Left lung (tissue), 10 donors: ENCODE data around the gene ZC3H12C. TPM values are rescaled to one million over a fixed set of nuclear protein-coding genes. Genes with fewer than 3 reads are reported as not detected.
"Not testable (repeated sequence)": the region's sequence is repeated elsewhere in the genome, so short reads cannot be mapped to it uniquely, and the experiment has no call there.

Source experiments
- ATAC-seq: fragments of 200-7000 bp; cut with Tn5 transposase; one replicate; pipeline ENCODE4 v1.9.1; 2020; ENCODE audit warnings: moderate library complexity
- DNase-seq, 4 donors: peaks; one replicate each; pipeline ENCODE4 v3.0.0-alpha.2; 2013 to 2020
- H3K27ac ChIP-seq, 2 donors: fragments of 200-600 bp; sonication (generic) in 1 of 2; one replicate each; pipeline versions ENCODE4 v1.5.0 to v1.8.0; 2020 to 2021
- H3K27me3 ChIP-seq, 2 donors: fragments of 200-600 bp; sonication (generic) in 1 of 2; one replicate each; pipeline versions ENCODE4 v1.5.0 to v1.8.0; 2020 to 2021
- H3K36me3 ChIP-seq, 2 donors: fragments of 200-600 bp; sonication (generic) in 1 of 2; one replicate each; pipeline versions ENCODE4 v1.5.0 to v1.8.0; 2020 to 2021
- H3K4me1 ChIP-seq, 2 donors: fragments of 200-600 bp; one replicate each; pipeline ENCODE4 v1.8.0; 2021
- H3K4me3 ChIP-seq, 2 donors: fragments of 200-600 bp; sonication (generic) in 1 of 2; one replicate each; pipeline versions ENCODE4 v1.5.0 to v1.8.0; 2020 to 2021; ENCODE audit warnings: mild to moderate bottlenecking in 1 of 2
- H3K9me3 ChIP-seq, 2 donors: fragments of 200-600 bp; sonication (generic) in 1 of 2; one replicate each; pipeline versions ENCODE4 v1.5.0 to v1.8.0; 2020 to 2021
- CTCF ChIP-seq, 2 donors: fragments of 200-600 bp; sonication (generic) in 1 of 2; IDR thresholded peaks; one replicate each; pipeline versions ENCODE4 v1.5.0 to v1.8.0; 2021; ENCODE audit warnings: antibody characterized with exemption in 2 of 2
- intact Hi-C, 2 donors: fragments of 100-400 bp; cut with DNase I; formaldehyde crosslinking; loops; one replicate each; pipeline versions ENCODE4 v1.11.2 to v1.14.2; 2022
- polyA plus RNA-seq, 6 donors: library from polyadenylated mRNA; unstranded; fragments of 120-200 nt; gene quantifications; one replicate each; pipeline ENCODE4 v1.2.1, GENCODE V29; 2013; ENCODE audit not compliant: insufficient read length in 6 of 6
- total RNA-seq, 2 donors: library from RNA; stranded (reverse); fragmentation: NEBNext Ultra II Directional; extraction: Animal tissue kit (Norgen Biotek cat#: 25700); gene quantifications; one replicate each; pipeline ENCODE4 v1.2.1, GENCODE V29; 2021
- donor health status: DM: no; HTN: yes; CAD: no.
- donor health status: DM: no; HTN: no; CAD: no.

ZC3H12C gene
- total and polyA plus RNA-seq, 8 donors = 7.4 to 16.2 (median 9.2) TPM

GRCh38 chr11:110061296-110061695 lies 31.9 kb upstream of the ZC3H12C start:
- Histone ChIP-seq H3K4me1 (no peaks in the 10 kb centered on the region), H3K4me3 (no peak overlapping the region), H3K9me3 (no peaks in the 10 kb centered on the region), H3K27me3 (no peaks in the 10 kb centered on the region), H3K36me3 (no peaks in the 10 kb centered on the region), H3K27ac (no peak overlapping the region)
- intact Hi-C loops = no loop called here
- DNase-seq = no peak
- no peak for ATAC-seq
- no peak for TF ChIP-seq CTCF (IDR thresholded peaks at IDR 0.05)

GRCh38 chr11:110062247-110062646 lies 30.9 kb upstream of the ZC3H12C start:
- intact Hi-C loops = no loop called here
- no peaks in the 10 kb centered on the region for H3K9me3 ChIP-seq
- no peak overlapping the region for H3K27ac ChIP-seq
- DNase-seq (no peak), ATAC-seq (no peak)
- TF ChIP-seq CTCF (IDR thresholded peaks at IDR 0.05) = no peak
- H3K27me3 ChIP-seq = no peaks in the 10 kb centered on the region
- no peaks in the 10 kb centered on the region for H3K4me1 ChIP-seq
- H3K36me3 ChIP-seq = no peaks in the 10 kb centered on the region
- no peak overlapping the region for H3K4me3 ChIP-seq

- H3K27ac ChIP-seq = no peak overlapping the region
- no peak for ATAC-seq
- intact Hi-C loops = no loop called here
- TF ChIP-seq CTCF (IDR thresholded peaks at IDR 0.05) = no peak
- no peaks in the 10 kb centered on the region for H3K36me3 ChIP-seq
- H3K4me3 ChIP-seq = no peak overlapping the region
- peaks cover 0 to 22% of the 10 kb centered on the region in 2 donors for H3K4me1 ChIP-seq
- no peaks in the 10 kb centered on the region for H3K27me3 ChIP-seq
- H3K9me3 ChIP-seq = no peaks in the 10 kb centered on the region
- no peak for DNase-seq
Measured at GRCh38 chr11:110065189-110065588, 28.0 kb upstream of the ZC3H12C start.

GRCh38 chr11:110068001-110068400 lies 25.2 kb upstream of the ZC3H12C start:
- ATAC-seq, H3K4me3 ChIP-seq, H3K27me3 ChIP-seq, H3K36me3 ChIP-seq, intact Hi-C loops, H3K9me3 ChIP-seq, DNase-seq: not testable (repeated sequence)
- peaks cover 0 to 25% of the 10 kb centered on the region in 2 donors for H3K4me1 ChIP-seq
- peak overlapping the region in 1 of 2 donors; percentile 67 for H3K27ac ChIP-seq

GRCh38 chr11:110069158-110069737 lies 23.9 kb upstream of the ZC3H12C start:
- H3K36me3 ChIP-seq = no peaks in the 10 kb centered on the region
- no peaks in the 10 kb centered on the region for H3K9me3 ChIP-seq
- peaks cover 0 to 25% of the 10 kb centered on the region in 2 donors for H3K4me1 ChIP-seq
- H3K4me3 ChIP-seq = no peak overlapping the region
- intact Hi-C loops = no loop called here
- ATAC-seq = peak; percentile 75
- no peak for TF ChIP-seq CTCF (IDR thresholded peaks at IDR 0.05)
- peak in 2 of 4 donors; percentile 56 to 61 for DNase-seq
- no peaks in the 10 kb centered on the region for H3K27me3 ChIP-seq
- peak overlapping the region; percentile 15 to 67 for H3K27ac ChIP-seq

GRCh38 chr11:110070176-110070575 lies 23.0 kb upstream of the ZC3H12C start:
- DNase-seq = no peak
- Histone ChIP-seq H3K9me3 (no peaks in the 10 kb centered on the region), H3K36me3 (no peaks in the 10 kb centered on the region), H3K4me3 (no peak overlapping the region), H3K4me1 (peaks cover 0 to 25% of the 10 kb centered on the region in 2 donors), H3K27me3 (no peaks in the 10 kb centered on the region), H3K27ac (peak overlapping the region in 1 of 2 donors; percentile 67)
- TF ChIP-seq CTCF (IDR thresholded peaks at IDR 0.05) = no peak
- intact Hi-C loops = no loop called here
- ATAC-seq = no peak
